GM12878 (cell line): Measurements from ENCODE around the gene FBF1. TPM values are rescaled to one million over a fixed set of nuclear protein-coding genes. Genes with fewer than 3 reads are reported as not detected.

ENCODE experiments used
- ATAC-seq: fragments of 200-7000 bp; cut with Tn5 transposase; 3 replicates; pipeline ENCODE4 v1.9.1; 2020; ENCODE audit warnings: mild to moderate bottlenecking, moderate library complexity
- BruUV-seq: library from RNA; stranded (reverse); fragments of 400-500 nt; replicated peaks from 2 replicates; lab custom pipeline; 2021; lab: Mats Ljungman, UMichigan
- CTCF ChIA-PET: fragments of 300-600 bp; sonication (Branson Sonifier 250); formaldehyde crosslinking; extraction: SDS; loops from one replicate; lab custom pipeline; 2021; ENCODE audit warnings: inconsistent platforms; lab: Yijun Ruan, JAX
- POLR2A ChIA-PET: fragments of 350-600 bp; formaldehyde crosslinking; extraction: SDS; loops from one replicate; lab custom pipeline; 2021; ENCODE audit warnings: inconsistent platforms; lab: Charles Lee
- RAD21 ChIA-PET: fragments of 300-600 bp; sonication (Branson Sonifier 250); formaldehyde crosslinking; loops from one replicate; lab custom pipeline; 2023; ENCODE audit warnings: antibody characterized with exemption; ENCODE audit not compliant: unreplicated experiment; lab: Charles Lee
- SMC1A ChIA-PET: fragments of 300-600 bp; sonication (Branson Sonifier 250); formaldehyde crosslinking; loops from one replicate; lab custom pipeline; 2023; ENCODE audit not compliant: unreplicated experiment, uncharacterized antibody; lab: Charles Lee
- DNase-seq: peaks from one replicate; pipeline ENCODE4 v3.0.0-alpha.2; 2011; ENCODE audit warnings: low read depth, low spot score
- FAIRE-seq: peaks from 3 replicates; lab custom pipeline; 2011; peaks lifted over from hg19 to GRCh38; lab: Jason Lieb, UNC
- H2AFZ ChIP-seq: 2 replicates; pipeline ENCODE4 v1.6.0; 2011; ENCODE audit warnings: low read depth, low read length, control low read depth; ENCODE audit not compliant: control insufficient read depth
- H3K27ac ChIP-seq: 2 replicates; pipeline ENCODE4 v1.5.1; 2011; ENCODE audit warnings: control low read depth; ENCODE audit not compliant: control insufficient read depth, insufficient read depth
- H3K27me3 ChIP-seq, 2 experiments: replicated peaks in 1 of 2; 2 replicates each; pipeline versions ENCODE4 v1.6.0 to v1.6.1; 2011; ENCODE audit warnings: low read length in 1 of 2; ENCODE audit not compliant: control insufficient read depth in 2 of 2, insufficient read depth in 2 of 2
- H3K36me3 ChIP-seq, 2 experiments: 2 replicates each; pipeline ENCODE4 v1.5.1; 2011; ENCODE audit warnings: low read length in 1 of 2; ENCODE audit not compliant: control insufficient read depth in 2 of 2, insufficient read depth in 2 of 2
- H3K4me1 ChIP-seq: 2 replicates; pipeline ENCODE4 v1.6.1; 2011; ENCODE audit warnings: mild to moderate bottlenecking, low read length, moderate library complexity, mixed read lengths; ENCODE audit not compliant: control insufficient read depth, insufficient read depth
- H3K4me2 ChIP-seq: 2 replicates; pipeline ENCODE4 v1.6.0; 2011; ENCODE audit warnings: control low read depth; ENCODE audit not compliant: control insufficient read depth, insufficient read depth
- H3K4me3 ChIP-seq: fragments of 200-600 bp; sonication (generic); 2 replicates; pipeline ENCODE4 v1.5.1; 2016
- H3K79me2 ChIP-seq: 2 replicates; pipeline ENCODE4 v1.6.0; 2011; ENCODE audit warnings: low read length; ENCODE audit not compliant: control insufficient read depth, insufficient read depth
- H3K9ac ChIP-seq: 2 replicates; pipeline ENCODE4 v1.8.0; 2011; ENCODE audit warnings: low read length, control low read depth, mixed read lengths; ENCODE audit not compliant: control insufficient read depth, insufficient read depth
- H3K9me3 ChIP-seq: replicated peaks from 3 replicates; pipeline ENCODE4 v1.5.1; 2011; ENCODE audit warnings: mild to moderate bottlenecking, low read length; ENCODE audit not compliant: control insufficient read depth, insufficient read depth
- H4K20me1 ChIP-seq: 2 replicates; pipeline ENCODE4 v1.6.0; 2011; ENCODE audit not compliant: control insufficient read depth, insufficient read depth
- ATF3 ChIP-seq: IDR thresholded peaks from 2 replicates; pipeline ENCODE4 v1.6.1; 2011; ENCODE audit warnings: low read depth, mild to moderate bottlenecking, low read length, moderate library complexity, borderline replicate concordance; ENCODE audit errors: extremely low read depth
- ATF7 ChIP-seq: fragments of 450-650 bp; IDR thresholded peaks from 2 replicates; pipeline ENCODE4 v1.6.1; 2016; ENCODE audit warnings: low read depth, mild to moderate bottlenecking
- BCLAF1 ChIP-seq: fragments of 450-650 bp; IDR thresholded peaks from 2 replicates; pipeline ENCODE4 v1.6.1; 2017; ENCODE audit warnings: antibody characterized with exemption, mild to moderate bottlenecking, moderate library complexity
- DPF2 ChIP-seq: fragments of 450-650 bp; IDR thresholded peaks from 2 replicates; pipeline ENCODE4 v1.6.1; 2017; ENCODE audit warnings: mild to moderate bottlenecking
- E4F1 ChIP-seq: fragments of 450-650 bp; IDR thresholded peaks from 2 replicates; pipeline ENCODE4 v1.6.1; 2018; ENCODE audit warnings: borderline replicate concordance, mild to moderate bottlenecking; ENCODE audit not compliant: partially characterized antibody
- ELK1 ChIP-seq: IDR thresholded peaks from 2 replicates; pipeline ENCODE4 v1.6.1; 2012; ENCODE audit warnings: low read depth, low read length, improper control_type of control experiment
- LARP7 ChIP-seq: fragments of 450-650 bp; IDR thresholded peaks from 2 replicates; pipeline ENCODE4 v1.6.1; 2017; ENCODE audit warnings: mild to moderate bottlenecking
- PRDM15 ChIP-seq: fragments of 450-650 bp; formaldehyde crosslinking; IDR thresholded peaks from 2 replicates; pipeline ENCODE4 v1.4.0; 2020; ENCODE audit warnings: mild to moderate bottlenecking, moderate library complexity
- SIX5 ChIP-seq: IDR thresholded peaks from 2 replicates; pipeline ENCODE4 v1.6.1; 2011; ENCODE audit warnings: mild to moderate bottlenecking, low read depth, low read length, moderate library complexity; ENCODE audit not compliant: severe bottlenecking
- ZNF24 ChIP-seq: fragments of 450-650 bp; IDR thresholded peaks from 2 replicates; pipeline ENCODE4 v1.6.1; 2017; ENCODE audit warnings: antibody characterized with exemption, mild to moderate bottlenecking
- WGBS: methylation state at CpG from one replicate; pipeline ENCODE4 v1.1.6; 2016; ENCODE audit warnings: low lambda C conversion rate; ENCODE audit not compliant: insufficient replicate concordance, insufficient coverage; ENCODE audit errors: missing lambda C conversion rate; 5-methylcytosine and 5-hydroxymethylcytosine counted together
- in situ Hi-C: fragments of 300-500 bp; cut with MboI; formaldehyde crosslinking; loops from 9 replicates; pipeline ENCODE4 v1.14.3; 2018; ENCODE audit warnings: mixed read lengths
- intact Hi-C: fragments of 100-400 bp; cut with micrococcal nuclease; formaldehyde crosslinking; loops from one replicate; pipeline ENCODE4 v1.14.2; 2022; ENCODE audit not compliant: unreplicated experiment
- polyA plus RNA-seq, 11 experiments: library from polyadenylated mRNA; depleted of rRNA in 4 of 11; unstranded in 6 of 11; stranded (reverse) in 5 of 11; fragments of >200 nt; fragmentation: Nextera tagmentation in 4 of 11; fragmentation: Illumina TruSeq in 1 of 11; extraction: Ambion mirVana in 4 of 11; extraction: Trizol in 1 of 11; gene quantifications; 1 replicate in 1 of 11; 2 replicates in 10 of 11; pipeline versions ENCODE4 v1.2.1 to v1.2.3, GENCODE V29; 2011 to 2016; ENCODE audit warnings: inconsistent platforms in 2 of 11, missing spikeins in 2 of 11, low read depth in 1 of 11
- total RNA-seq, 4 experiments: library from RNA; depleted of rRNA in 3 of 4; stranded (reverse); fragments of >200 nt in 3 of 4; fragmentation: Illumina TruSeq in 1 of 4; extraction: Trizol in 1 of 4; gene quantifications; 2 replicates each; pipeline versions ENCODE4 v1.2.1 to v1.2.3, GENCODE V29; 2013 to 2021

FBF1 gene
- total and polyA plus RNA-seq, 10 of the 15 experiments (the other 5 are each of a cell fraction or from before 2014, with no cell fraction given) = 0.29 to 15.0 (median 7.0) TPM

- H3K27ac ChIP-seq = no peak overlapping the region
- POLR2A ChIA-PET = interaction anchor here (0.6 to 3.7 kb wide), 3 partner anchors 16 to 390 kb away, joined by 5 to 27 read pairs (median 5); no protein-coding TSS in a partner anchor
- H3K4me3 ChIP-seq = no peak overlapping the region
- H2AFZ ChIP-seq = no peak overlapping the region
- 93% methylated on average over 37 of the region's 38 CpGs for WGBS
- in situ Hi-C loops = no loop called here
- RAD21 ChIA-PET = interaction anchor here (1.2 to 1.7 kb wide), 3 partner anchors 19 to 1500 kb away, joined by 3 to 8 read pairs (median 7); partner anchors contain the start of genes GALK1 and WBP2
- ATAC-seq (no peak), FAIRE-seq (no peak), DNase-seq (no peak)
- peaks cover 2% of the 10 kb centered on the region in 2 experiments; a peak in 3 of 4 replicates for H3K27me3 ChIP-seq
- CTCF ChIA-PET = interaction anchor here (0.7 to 7.9 kb wide), 6 partner anchors 15 to 134 kb away, joined by 3 to 81 read pairs (median 4); partner anchors contain the start of genes GALK1, TRIM65 and WBP2
- H4K20me1 ChIP-seq = no peaks in the 10 kb centered on the region
- no peak overlapping the region for H3K9ac ChIP-seq
- intact Hi-C loops = no loop called here
- H3K4me2 ChIP-seq = no peak overlapping the region
- BruUV-seq = no TSS peak
- no peaks in the 10 kb centered on the region for H3K36me3 ChIP-seq
- H3K9me3 ChIP-seq = no peaks in the 10 kb centered on the region
- SMC1A ChIA-PET = interaction anchor here (1.1 to 1.9 kb wide), 3 partner anchors 13 to 30 kb away, joined by 4 to 8 read pairs (median 6); partner anchors contain the start of gene UNC13D
- no peaks in the 10 kb centered on the region for H3K79me2 ChIP-seq
- peaks cover 25% of the 10 kb centered on the region for H3K4me1 ChIP-seq
- TF ChIP-seq ZNF24 (no peak), PRDM15 (CRISPR knock-in tag) (no peak), E4F1 (no peak), ELK1 (no peak), LARP7 (no peak), SIX5 (no peak), DPF2 (no peak), ATF7 (no peak), BCLAF1 (no peak), ATF3 (no peak)
These were observed 66.3 kb downstream of the FBF1 start for GRCh38 chr17:75874323-75875181.
